SK-N-MC (cell line): ENCODE data around the gene ST7L.

ENCODE experiments used
- EZH2 ChIP-seq: fragments of 200-600 bp; sonication (generic); IDR thresholded peaks from one replicate; pipeline ENCODE4 v1.6.1; 2017; ENCODE audit warnings: antibody characterized with exemption
- POLR2AphosphoS5 ChIP-seq: IDR thresholded peaks from 2 replicates; pipeline ENCODE4 v1.6.1; 2012; ENCODE audit warnings: mild to moderate bottlenecking, low read depth, low read length, borderline replicate concordance

GRCh38 chr1:112509660-112510178, 109.2 kb downstream of the ST7L start:
- no peak for TF ChIP-seq POLR2AphosphoS5
- TF ChIP-seq EZH2: no peak
